CD14-positive monocyte (primary cell): Measurements from ENCODE around the gene SYNE4. TPM values are rescaled to one million over a fixed set of nuclear protein-coding genes. Genes with fewer than 3 reads are reported as not detected.

ENCODE experiments used
- DNase-seq, 3 donors: peaks; one replicate each; pipeline ENCODE4 v3.0.0-alpha.2; 2011 to 2022
- H2AFZ ChIP-seq: 2 replicates; pipeline ENCODE4 v1.6.0; 2012; ENCODE audit warnings: mild to moderate bottlenecking, low read depth, low read length, inconsistent platforms; ENCODE audit not compliant: insufficient read depth, poor library complexity, severe bottlenecking
- H3K27ac ChIP-seq, 2 donors: 1 replicate in 1 of 2; 2 replicates in 1 of 2; pipeline ENCODE4 v1.5.1; 2012 to 2013; ENCODE audit warnings: low read length in 2 of 2, control low read depth in 1 of 2, inconsistent platforms in 1 of 2, low read depth in 1 of 2, mild to moderate bottlenecking in 1 of 2
- H3K27me3 ChIP-seq, 2 donors: one replicate each; pipeline versions ENCODE4 v1.6.0 to v1.6.1; 2011 to 2013; ENCODE audit warnings: low read length in 2 of 2; ENCODE audit not compliant: control insufficient read depth in 2 of 2, insufficient read depth in 2 of 2
- H3K36me3 ChIP-seq, 2 donors: replicated peaks in 1 of 2; 1 replicate in 1 of 2; 2 replicates in 1 of 2; pipeline versions ENCODE4 v1.5.1 to v1.6.1; 2012 to 2013; ENCODE audit warnings: low read length in 2 of 2, control low read depth in 1 of 2, inconsistent platforms in 1 of 2, mild to moderate bottlenecking in 1 of 2; ENCODE audit not compliant: insufficient read depth in 2 of 2, control insufficient read depth in 1 of 2
- H3K4me1 ChIP-seq, 2 donors: 1 replicate in 1 of 2; 2 replicates in 1 of 2; pipeline versions ENCODE4 v1.5.1 to v1.6.1; 2012 to 2013; ENCODE audit warnings: low read length in 2 of 2, control low read depth in 1 of 2, inconsistent platforms in 1 of 2, mild to moderate bottlenecking in 1 of 2, moderate library complexity in 1 of 2; ENCODE audit not compliant: insufficient read depth in 2 of 2, control insufficient read depth in 1 of 2
- H3K4me2 ChIP-seq: replicated peaks from 2 replicates; pipeline ENCODE3; 2012; ENCODE audit warnings: low read length, moderate library complexity, mild to moderate bottlenecking; ENCODE audit not compliant: poor library complexity, severe bottlenecking; ENCODE audit errors: extremely low read depth
- H3K4me3 ChIP-seq, 3 experiments: fragments of 200-600 bp in 1 of 3; sonication (generic) in 1 of 3; replicated peaks in 1 of 3; 1 replicate in 2 of 3; 2 replicates in 1 of 3; pipeline ENCODE4 v1.5.1; 2011 to 2013; ENCODE audit warnings: low read length in 3 of 3, mild to moderate bottlenecking in 3 of 3, control low read depth in 2 of 3, low read depth in 2 of 3, inconsistent platforms in 1 of 3, moderate library complexity in 1 of 3
- H3K79me2 ChIP-seq: 2 replicates; pipeline ENCODE4 v1.6.0; 2012; ENCODE audit warnings: mild to moderate bottlenecking, control low read depth, inconsistent platforms, low read length, moderate library complexity; ENCODE audit not compliant: insufficient read depth
- H3K9ac ChIP-seq: 2 replicates; pipeline ENCODE4 v1.6.0; 2017; ENCODE audit warnings: low read length, mild to moderate bottlenecking; ENCODE audit not compliant: insufficient read depth, poor library complexity, severe bottlenecking
- H3K9me3 ChIP-seq, 2 donors: replicated peaks in 1 of 2; 1 replicate in 1 of 2; 2 replicates in 1 of 2; pipeline versions ENCODE4 v1.5.1 to v1.6.1; 2012 to 2013; ENCODE audit warnings: low read length in 2 of 2, control low read depth in 1 of 2; ENCODE audit not compliant: control insufficient read depth in 1 of 2, insufficient read depth in 1 of 2
- H4K20me1 ChIP-seq: 2 replicates; pipeline ENCODE4 v1.6.0; 2012; ENCODE audit warnings: mild to moderate bottlenecking, low read length, control low read depth, moderate library complexity; ENCODE audit not compliant: insufficient read depth
- H3K27ac Mint-ChIP-seq, 7 donors: one replicate each; pipeline ENCODE4 v1.8.0; 2020; ENCODE audit warnings: mild to moderate bottlenecking in 7 of 7, mixed read lengths in 7 of 7, moderate library complexity in 6 of 7, inconsistent platforms in 2 of 7
- H3K27me3 Mint-ChIP-seq, 3 donors: one replicate each; pipeline ENCODE4 v1.8.0; 2021 to 2022; ENCODE audit warnings: low read depth in 3 of 3, mild to moderate bottlenecking in 3 of 3, mixed read lengths in 3 of 3, moderate library complexity in 3 of 3, inconsistent platforms in 1 of 3
- H3K36me3 Mint-ChIP-seq, 2 donors: one replicate each; pipeline ENCODE4 v1.8.0; 2020; ENCODE audit warnings: mixed read lengths in 2 of 2, inconsistent platforms in 1 of 2, mild to moderate bottlenecking in 1 of 2
- H3K4me1 Mint-ChIP-seq: one replicate; pipeline ENCODE4 v1.8.0; 2020; ENCODE audit warnings: mild to moderate bottlenecking, mixed read lengths
- H3K4me3 Mint-ChIP-seq, 2 donors: one replicate each; pipeline ENCODE4 v1.8.0; 2020; ENCODE audit warnings: mild to moderate bottlenecking in 2 of 2, mixed read lengths in 2 of 2, moderate library complexity in 1 of 2
- H3K9me3 Mint-ChIP-seq, 7 donors: one replicate each; pipeline ENCODE4 v1.8.0; 2020 to 2022; ENCODE audit warnings: mixed read lengths in 7 of 7, mild to moderate bottlenecking in 6 of 7, moderate library complexity in 6 of 7, inconsistent platforms in 2 of 7
- CTCF ChIP-seq: fragments of 200-600 bp; IDR thresholded peaks from one replicate; pipeline ENCODE4 v1.8.0; 2022; ENCODE audit warnings: antibody characterized with exemption, mild to moderate bottlenecking
- WGBS: methylation state at CpG from one replicate; pipeline ENCODE4 v1.1.5; 2013; ENCODE audit warnings: missing lambda C conversion rate; ENCODE audit not compliant: insufficient coverage; 5-methylcytosine and 5-hydroxymethylcytosine counted together
- intact Hi-C, 2 donors: fragments of 100-400 bp; cut with micrococcal nuclease; formaldehyde crosslinking; loops; one replicate each; pipeline versions ENCODE4 v1.15.0 to v1.15.1; 2023
- polyA plus RNA-seq, 3 donors: library from polyadenylated mRNA; depleted of rRNA in 1 of 3; unstranded in 2 of 3; stranded (reverse) in 1 of 3; fragments of 300-500 nt in 2 of 3; fragments of >200 nt in 1 of 3; fragmentation: Illumina TruSeq in 2 of 3; gene quantifications; 1 replicate in 2 of 3; 2 replicates in 1 of 3; pipeline ENCODE4 v1.2.3, GENCODE V29; 2012 to 2021

The SYNE4 gene
- polyA plus RNA-seq, 3 donors = 0.76 TPM; not detected in 2

- no peak for TF ChIP-seq CTCF
- H3K4me1 Mint-ChIP-seq = peaks cover 34% of the 10 kb centered on the region
- no peak overlapping the region for H3K4me2 ChIP-seq
These were observed 1.8 kb upstream of the SYNE4 start for GRCh38 chr19:36010402-36010801.

DNA sequence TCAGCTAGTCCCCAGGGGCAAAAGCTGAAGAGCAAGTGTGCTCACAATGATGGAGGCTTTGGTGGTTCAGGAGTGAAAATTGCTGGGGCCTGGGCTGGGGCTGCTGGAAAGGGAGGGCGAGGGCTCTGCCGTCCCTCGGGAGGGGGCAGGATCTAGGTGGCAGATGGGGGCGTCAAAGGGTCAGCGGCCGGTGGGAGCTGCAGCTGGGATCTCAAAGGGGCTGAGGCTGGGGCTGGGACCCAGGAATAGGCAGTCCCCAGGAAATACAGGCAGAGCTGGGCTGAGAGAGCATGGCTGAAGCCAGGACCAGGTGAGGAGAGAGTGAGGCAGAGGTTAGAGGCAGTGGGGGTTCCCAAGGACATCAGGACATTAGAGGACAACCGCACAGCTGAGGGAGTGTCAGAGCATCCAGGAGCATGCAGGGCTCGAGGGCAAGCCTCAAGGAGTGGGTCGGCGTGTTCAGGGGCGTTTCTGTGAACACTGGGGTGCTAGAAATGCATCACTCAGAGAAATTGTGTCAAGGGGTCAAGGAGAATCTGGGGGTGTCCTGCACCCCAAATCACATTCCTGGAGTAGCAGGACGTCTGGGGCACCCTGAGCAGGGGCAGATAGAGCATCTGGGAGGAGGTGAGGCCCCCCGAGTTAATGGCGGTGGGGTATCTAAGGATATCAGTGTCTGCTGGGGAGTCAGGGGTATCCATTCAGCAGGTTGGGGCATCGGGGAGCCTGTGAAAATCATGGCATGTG, 1.2 kb upstream of the SYNE4 start:
- H3K4me2 ChIP-seq = peak overlapping the region; percentile 67
- no peaks in the 10 kb centered on the region for H3K36me3 ChIP-seq
- H3K4me3 ChIP-seq = peak overlapping the region in 1 of 3 experiments; percentile 46
- TF ChIP-seq CTCF = no peak
- no peaks in the 10 kb centered on the region for H4K20me1 ChIP-seq
- intact Hi-C loops = loop anchor here (5.0 kb wide), 4 partner anchors 42 to 253 kb away; partner anchors contain the start of genes HSPB6 (in 1 of the 2), PROSER3 (in 1 of the 2), TBCB (in 1 of the 2) and THAP8 (in 1 of the 2)
- H3K4me1 ChIP-seq = peaks cover 11 to 26% of the 10 kb centered on the region in 2 donors
- H3K27ac ChIP-seq = no peak overlapping the region
- peaks cover 9% of the 10 kb centered on the region for H3K79me2 ChIP-seq
- H3K9me3 ChIP-seq = no peaks in the 10 kb centered on the region
- H2AFZ ChIP-seq = peak overlapping the region; percentile 53
- Mint-ChIP-seq H3K36me3 (peaks cover 7 to 8% of the 10 kb centered on the region in 2 donors), H3K27me3 (peaks cover 17 to 25% (median 22%) of the 10 kb centered on the region in 3 donors), H3K4me3 (peak overlapping the region; percentile 53 to 71), H3K4me1 (peaks cover 28% of the 10 kb centered on the region), H3K9me3 (peaks cover 0 to 3% (median 0%) of the 10 kb centered on the region in 7 donors), H3K27ac (peak overlapping the region in 2 of 7 donors; percentile 27 to 82)
- H3K9ac ChIP-seq = peak overlapping the region; percentile 51
- DNase-seq = no peak
- WGBS = 67% methylated on average over 14 of the region's 15 CpGs
- H3K27me3 ChIP-seq = peaks cover 0 to 16% of the 10 kb centered on the region in 2 donors

More at GRCh38 chr19:36010402-36010801, 1.8 kb upstream of the SYNE4 start:
- Histone ChIP-seq H2AFZ (no peak overlapping the region), H3K4me1 (peaks cover 14 to 30% of the 10 kb centered on the region in 2 donors), H3K9me3 (no peaks in the 10 kb centered on the region), H3K36me3 (no peaks in the 10 kb centered on the region), H3K27me3 (peaks cover 0 to 16% of the 10 kb centered on the region in 2 donors), H3K4me3 (no peak overlapping the region), H4K20me1 (no peaks in the 10 kb centered on the region), H3K27ac (no peak overlapping the region), H3K9ac (no peak overlapping the region), H3K79me2 (peaks cover 14% of the 10 kb centered on the region)
- WGBS = 94% methylated on average over 11 of the region's 11 CpGs
- Mint-ChIP-seq H3K4me3 (no peak overlapping the region), H3K36me3 (peaks cover 7 to 8% of the 10 kb centered on the region in 2 donors), H3K9me3 (peaks cover 0 to 3% (median 0%) of the 10 kb centered on the region in 7 donors), H3K27me3 (peaks cover 17 to 25% (median 21%) of the 10 kb centered on the region in 3 donors), H3K27ac (peak overlapping the region in 1 of 7 donors; percentile 82)
- DNase-seq = no peak
- intact Hi-C loops = loop anchor here (5.0 kb wide), 4 partner anchors 42 to 253 kb away; partner anchors contain the start of genes HSPB6 (in 1 of the 2), PROSER3 (in 1 of the 2), TBCB (in 1 of the 2) and THAP8 (in 1 of the 2)
